ENCODE measurements around the gene PLIN5.
"Not testable (repeated sequence)": the region's sequence is repeated elsewhere in the genome, so short reads cannot be mapped to it uniquely, and the experiment has no call there.

Gene PLIN5

DNA sequence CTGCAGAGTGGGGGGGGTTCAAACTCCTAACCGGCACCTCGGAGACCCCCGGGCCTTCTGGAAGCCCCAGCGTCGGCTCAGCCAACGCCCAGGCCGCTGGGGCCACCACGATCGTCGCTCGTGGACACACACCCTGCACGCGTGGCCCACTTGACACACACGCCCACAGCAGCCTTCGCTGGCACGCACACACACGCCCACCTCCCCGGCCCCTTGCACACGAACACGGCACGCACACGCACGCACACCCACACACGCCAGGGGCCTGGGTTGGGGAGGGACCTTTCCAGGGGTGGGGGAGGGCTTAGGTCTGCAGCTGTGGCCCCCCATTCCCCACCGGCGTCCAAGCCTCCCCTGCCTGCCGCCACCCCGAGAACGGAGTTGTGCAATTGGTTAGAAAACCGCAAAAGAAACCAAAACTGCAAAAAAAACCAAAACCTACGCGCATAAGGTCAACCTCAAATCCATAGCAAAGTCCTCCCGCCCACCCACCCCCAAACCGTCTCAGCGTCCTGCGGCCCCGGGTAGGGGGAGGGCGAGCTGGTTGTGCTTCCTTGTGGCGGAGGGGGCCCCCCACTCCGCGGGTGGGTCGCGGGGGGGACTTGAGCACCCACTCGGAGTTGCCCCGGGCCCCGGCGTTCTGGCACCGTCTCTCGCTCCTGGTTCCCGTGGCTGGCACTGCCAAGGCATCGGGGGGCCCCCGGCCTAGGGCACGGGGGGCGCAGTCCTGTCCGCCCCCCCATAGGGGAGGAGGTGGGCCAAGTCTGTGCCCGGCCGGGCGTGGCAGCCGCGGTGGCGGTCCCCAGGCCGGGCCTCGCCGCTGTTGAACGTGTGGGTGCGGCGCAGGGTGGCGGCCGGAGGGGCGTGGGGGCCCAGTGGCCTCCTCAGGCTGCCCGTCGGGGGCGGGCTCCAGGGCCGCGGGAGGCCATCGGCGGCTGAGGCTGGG is 8.1 kb upstream of the PLIN5 start:
- FAIRE-seq, result no peak

DNA sequence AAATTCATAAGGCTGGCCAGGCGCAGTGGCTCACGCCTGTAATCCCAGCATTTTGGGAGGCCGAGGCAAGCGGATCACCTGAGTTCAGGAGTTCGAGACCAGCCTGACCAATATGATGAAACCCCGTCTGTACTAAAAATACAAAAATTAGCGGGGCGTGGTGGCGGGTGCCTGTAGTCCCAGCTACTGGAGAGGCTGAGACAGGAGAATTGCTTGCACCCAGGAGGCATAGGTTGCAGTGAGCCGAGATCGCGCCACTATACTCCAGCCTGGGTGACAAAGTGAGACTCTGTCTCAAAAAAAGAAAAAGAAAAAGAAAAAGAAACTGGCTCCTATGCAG is 6.8 kb upstream of the PLIN5 start:
- FAIRE-seq, result not testable (repeated sequence)

DNA sequence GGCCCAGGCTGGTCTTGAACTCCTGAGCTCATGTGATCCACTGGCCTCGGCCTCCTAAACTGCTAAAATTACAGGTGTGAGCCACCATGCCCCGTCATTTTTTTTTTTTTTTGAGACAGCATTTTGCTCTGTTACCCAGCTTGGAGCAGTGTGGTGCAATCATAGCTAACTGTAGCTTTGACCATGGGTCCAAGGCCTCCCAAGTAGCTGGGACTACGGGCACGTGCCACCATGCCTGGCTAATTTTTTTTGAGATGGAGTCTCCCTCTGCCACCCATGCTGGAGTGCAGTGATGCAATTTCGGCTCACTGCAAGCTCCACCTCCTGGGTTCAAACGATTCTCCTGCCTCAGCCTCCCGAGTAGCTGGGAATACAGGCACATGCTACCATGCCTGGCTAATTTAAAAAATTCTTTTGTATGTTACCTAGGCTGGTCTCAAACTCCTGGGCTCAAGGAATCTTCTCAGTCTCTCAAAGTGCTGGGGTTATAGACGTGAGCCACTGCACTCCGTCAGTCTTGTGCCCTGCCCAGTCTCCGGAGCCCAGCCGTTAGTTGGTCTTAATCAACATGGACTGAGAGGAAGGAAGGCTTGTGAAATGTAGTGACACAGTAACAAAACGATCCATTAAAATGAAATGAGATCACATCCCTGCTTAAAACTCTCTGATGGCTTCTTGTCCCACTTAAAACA is 6.2 kb upstream of the PLIN5 start:
- FAIRE-seq, result no peak

DNA sequence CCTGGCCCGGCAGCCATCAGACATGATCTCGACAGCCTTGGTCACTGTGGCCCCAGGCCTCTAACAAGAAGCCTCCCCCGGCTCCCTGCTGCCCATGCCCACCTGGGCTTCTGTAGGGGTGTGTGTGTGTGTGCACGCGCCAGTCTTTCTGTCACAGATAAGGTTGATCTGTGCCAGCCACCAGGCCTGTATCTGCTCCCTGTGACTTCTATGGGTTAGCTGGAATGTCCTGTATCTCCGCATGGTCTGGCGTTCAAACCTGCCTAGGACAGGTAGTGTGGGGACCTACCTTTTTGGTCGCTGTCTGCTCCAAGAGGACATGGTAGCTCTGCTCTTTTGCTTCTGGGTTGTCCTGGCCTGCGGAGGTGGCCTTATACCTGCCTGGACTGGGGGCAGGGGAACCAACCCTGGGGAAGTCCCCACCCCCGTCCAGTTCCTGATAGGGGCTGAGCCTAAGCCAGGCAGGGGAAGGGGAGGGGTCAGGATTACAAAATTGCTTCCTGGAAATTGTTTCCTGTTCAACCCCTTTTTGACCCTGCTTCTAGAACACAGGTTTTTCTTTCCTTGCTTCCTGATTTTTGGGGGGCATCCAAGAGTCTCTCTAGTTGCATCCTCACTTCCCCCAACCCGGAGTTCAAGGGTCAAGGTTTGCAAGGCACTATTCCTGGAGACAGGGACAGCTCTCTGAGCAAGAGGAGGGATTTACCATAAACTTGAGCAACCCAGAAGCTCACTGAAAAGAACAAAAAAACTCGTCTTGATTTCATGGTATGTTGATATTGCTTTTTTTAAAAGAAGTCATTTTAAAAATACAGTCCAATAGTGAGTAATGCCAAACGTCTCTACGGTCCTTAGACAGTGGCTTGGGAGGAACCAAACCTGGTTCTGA is 4.9 kb upstream of the PLIN5 start, which contains the start of gene LRG1:
TSS of gene LRG1 (minus strand) at position 344 of the 889 bp plus-strand sequence. CDS start at position 321, 23 bp downstream.
- no peak for FAIRE-seq

DNA sequence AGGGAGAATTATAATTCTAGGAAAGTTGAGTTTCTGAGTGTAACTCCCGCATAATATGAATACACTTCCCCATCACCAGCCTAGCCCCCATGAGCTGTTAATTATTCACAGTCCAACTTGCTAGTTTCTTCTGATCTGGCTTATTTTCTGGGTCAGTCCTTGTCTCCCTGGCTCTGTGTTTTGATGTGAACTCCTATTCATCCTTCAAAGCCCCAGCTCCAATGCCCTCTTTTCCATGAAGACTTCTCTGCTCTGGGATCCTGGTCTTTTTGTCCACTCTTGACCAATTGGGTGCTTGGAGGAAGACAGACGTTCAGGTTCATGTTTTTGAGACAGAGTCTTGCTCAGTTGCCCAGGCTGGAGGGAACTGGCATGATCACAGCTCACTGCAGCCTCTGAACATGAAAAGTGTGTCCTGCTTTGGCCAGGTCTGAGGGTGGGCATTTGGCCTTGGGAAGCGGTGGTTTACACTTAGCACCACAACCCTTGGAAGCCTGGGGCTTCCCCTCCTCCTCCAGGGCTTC is 4.2 kb upstream of the PLIN5 start:
- FAIRE-seq, result no peak

DNA sequence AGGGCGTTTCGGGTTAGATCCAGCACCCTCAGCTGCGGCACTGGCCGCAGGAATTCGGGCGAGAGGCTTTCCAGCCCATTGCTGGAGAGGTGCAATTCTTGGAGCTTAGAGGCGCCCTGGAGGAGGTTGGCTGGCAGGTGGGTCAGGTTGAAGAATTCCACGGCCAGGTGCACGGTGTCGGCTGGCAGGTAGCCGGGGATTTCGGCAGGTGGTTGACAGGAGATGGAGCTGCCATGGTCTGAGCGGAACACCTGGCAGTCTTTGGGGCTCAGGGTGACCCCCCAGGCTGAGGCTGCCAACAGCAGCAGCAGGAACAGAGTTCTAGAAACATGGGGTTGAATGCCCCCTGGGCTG is 3.6 kb upstream of the PLIN5 start:
- FAIRE-seq, result no peak

DNA sequence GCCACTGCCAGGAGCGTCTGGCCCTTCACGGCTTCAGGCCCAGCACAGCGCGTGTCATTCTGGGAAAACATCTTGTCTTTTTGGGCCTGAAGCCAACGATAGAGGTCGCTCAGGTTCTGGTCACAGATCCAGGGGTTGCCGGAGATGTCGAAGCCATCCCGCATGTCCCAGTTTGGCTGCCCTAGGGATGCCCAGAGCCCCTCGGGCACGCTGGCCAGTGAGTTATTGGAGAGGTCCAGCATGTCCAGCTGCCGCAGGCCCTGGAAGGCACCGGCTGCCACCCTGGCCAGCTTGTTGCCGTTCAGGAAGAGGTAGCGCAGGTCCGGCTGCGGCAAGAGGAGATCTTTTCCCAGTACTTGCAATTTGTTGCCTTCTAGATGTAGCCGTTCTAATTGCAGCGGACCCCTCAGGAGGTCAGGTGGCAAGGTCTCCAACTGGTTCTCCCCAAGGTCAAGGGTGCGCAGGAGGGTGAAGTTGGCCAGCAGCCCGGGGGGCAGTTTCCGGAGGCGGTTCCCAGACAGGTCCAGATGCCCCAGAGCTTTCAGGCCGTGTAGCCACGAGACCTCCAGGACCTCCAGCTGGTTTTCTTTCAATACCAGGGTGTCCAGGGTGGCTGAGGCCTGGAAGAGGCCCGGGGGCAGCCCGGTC is 3.1 kb upstream of the PLIN5 start:
- no peak for FAIRE-seq

DNA sequence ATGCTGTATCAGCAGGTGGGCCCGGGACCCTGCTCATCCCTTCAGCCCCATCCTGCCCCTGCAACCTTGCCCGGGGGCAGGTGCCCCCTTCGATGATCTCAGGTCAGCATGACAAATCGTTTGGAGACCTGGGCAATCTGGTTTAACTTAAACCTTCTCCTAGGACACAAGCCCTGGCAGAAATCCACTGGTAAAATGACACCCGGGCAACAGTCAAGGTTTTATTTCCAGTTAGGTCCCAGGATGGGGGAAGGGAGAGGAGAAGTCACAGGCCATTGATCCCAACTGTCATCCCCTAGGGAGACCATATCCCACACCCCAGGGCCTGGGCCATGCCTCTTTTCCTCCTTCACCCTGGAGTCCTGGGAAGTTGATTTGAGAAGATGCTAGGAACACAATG is 1.8 kb upstream of the PLIN5 start:
- no peak for FAIRE-seq

DNA sequence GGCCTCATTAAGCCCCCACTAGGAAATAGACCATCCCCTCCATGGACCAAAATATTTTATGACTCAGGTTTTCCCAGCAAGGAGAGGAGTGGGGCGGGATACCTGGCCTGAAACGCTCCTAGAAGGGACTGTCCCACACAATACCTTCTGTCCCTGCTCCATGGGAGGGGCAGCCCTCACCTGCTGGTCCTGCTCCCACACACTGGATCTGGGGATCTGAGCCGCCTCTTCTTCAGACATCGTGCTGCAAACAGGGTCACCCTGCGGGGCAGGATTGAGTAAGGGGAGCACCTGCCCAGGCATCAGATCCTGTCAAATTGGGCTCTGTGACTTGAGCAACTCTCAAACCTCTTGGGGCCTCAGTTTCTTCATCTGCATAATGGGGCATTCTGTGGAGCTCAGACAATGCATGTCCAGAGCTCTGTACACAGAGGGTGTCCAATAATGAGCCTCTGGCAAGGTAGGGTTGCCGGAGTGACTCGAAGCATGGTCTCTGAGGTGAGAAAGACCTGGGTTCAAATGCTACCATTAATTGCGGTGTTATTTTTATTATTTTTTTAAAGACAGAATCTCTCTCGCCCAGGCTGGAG is 1.1 kb downstream of the PLIN5 start:
- FAIRE-seq, result no peak

DNA sequence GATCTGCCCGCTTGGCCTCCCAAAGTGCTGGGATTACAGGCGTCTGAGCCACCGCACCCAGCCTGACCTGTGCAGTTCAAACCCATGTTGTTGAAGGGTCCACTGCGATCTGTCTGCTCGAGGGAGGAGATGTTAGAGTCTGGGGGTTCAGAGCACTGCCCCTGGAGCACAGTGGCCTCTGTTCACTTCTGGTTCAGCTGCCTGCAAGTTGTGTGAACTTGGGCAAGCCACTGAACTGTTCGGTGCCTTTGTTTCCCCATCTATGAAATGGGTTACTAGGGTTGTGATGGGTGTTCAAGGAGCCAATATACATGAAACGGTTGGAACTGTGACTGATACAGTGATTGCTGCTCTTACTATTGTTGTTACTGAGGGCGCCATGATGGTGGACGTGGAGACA is 1.7 kb downstream of the PLIN5 start:
- FAIRE-seq, result no peak

DNA sequence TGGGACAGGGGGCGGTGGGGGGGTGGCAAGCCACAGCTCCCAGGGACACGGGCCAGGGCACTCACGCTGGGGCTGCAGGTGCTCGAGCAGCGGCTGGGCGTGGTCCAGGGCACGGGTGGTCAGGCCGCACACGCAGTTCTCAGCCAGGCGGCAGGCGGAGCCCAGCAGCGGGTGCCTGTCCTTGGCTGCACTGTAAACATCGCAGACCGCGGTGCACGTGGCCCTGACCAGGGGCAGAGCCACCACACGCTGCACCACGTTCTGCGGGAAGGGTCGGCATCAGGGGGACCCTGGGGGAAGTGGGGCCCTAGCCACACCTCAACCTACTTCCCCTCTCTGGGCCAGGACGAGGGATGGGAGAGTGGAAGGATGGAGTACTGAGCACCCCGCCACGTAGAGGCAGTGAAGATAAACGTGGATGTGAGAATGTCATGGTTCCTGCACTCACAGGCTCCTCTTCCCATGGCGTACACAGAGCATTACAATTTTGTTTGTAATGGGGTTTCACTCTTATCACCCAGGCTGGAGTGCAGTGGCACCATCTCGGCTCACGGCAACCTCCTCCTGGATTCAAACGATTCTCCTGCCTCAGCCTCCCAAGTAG is 3.4 kb downstream of the PLIN5 start:
- no peak for FAIRE-seq

DNA sequence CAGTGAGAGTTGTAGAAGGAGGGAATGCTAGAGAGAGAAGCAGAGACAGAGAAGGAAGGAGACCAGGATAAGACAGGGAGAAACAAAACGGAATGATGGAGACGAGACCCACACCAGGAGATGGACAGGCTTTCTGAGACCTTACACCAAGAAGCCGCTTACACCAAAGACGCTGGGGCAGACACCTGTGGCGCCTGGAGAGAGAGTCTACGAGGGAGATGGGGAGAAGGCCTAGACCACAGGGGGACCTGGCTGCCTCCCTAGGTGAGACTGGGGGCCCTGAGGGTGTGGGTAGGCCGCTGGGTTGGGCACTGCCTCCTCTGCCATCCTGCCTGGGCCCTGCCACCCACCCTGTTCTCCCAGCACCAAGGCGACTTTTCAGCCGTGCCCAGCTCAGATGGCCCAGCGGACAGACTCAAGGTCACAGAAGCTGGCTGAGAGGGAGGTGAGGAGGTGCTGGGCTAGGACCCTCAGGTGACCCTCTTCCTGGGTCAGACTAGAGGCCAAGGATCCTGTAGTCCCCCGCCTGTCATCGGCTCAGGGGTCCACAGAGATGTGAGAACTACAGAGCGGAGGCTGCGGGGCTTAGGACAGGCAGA is 5.0 kb downstream of the PLIN5 start:
- no peak for FAIRE-seq

DNA sequence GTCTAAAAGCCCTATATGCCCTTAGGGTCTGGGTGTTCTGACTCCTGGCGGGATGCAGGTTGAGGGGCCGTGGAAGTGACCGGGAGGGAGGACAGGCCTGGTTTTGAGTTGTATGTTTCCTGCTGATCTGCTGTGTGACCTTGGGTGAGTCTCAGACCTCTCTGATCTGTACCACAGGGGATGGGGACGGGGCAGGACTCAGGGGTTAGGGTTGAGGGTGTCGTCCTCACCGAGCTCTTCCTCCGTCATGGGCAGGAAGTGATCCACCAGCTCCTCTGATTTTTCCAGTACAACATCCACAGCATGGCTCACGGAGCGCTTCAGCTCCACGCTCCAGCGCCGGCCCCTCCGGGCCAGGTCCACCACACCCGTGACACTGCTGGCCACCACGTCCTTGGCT is 6.2 kb downstream of the PLIN5 start:
- FAIRE-seq, result no peak

DNA sequence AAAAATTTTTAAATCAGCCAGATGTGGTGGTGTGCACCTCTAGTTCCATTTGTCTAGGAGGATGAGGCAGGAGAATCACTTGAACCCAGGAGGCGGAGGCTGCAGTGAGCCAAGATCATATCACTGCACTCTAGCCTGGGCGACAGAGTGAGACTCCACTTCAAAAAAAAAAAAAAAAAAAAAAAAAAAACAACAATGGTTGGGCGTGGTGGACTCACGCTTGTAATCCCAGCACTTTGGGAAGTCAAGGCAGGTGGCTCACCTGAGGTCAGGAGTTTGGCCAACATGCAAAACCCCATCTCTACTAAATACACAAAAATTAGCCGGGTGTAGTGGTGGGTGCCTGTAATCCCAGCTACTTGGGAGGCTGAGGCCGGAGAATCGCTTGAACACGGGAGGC is 7.6 kb downstream of the PLIN5 start:
- FAIRE-seq, result not testable (repeated sequence)

DNA sequence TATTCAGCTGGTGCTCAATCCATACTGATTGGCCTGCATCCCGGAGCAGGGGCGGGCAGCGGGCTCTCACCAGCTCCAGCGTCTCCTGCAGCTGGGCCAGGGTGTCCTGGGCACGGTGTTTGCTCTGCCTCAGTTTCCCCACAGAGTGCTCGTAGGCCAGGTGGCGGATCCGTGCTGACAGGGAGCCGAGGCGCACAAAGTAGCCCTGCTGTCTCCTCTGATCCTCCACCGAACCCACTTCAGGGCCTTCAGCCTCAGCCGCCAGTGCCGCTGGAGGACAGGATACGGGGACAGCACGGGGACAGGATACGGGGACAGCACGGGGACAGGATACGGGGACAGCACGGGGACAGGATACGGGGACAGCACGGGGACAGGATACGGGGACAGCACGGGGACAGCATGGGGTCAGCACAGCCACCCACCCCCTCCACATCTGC is 9.4 kb downstream of the PLIN5 start:
- no peak for FAIRE-seq

DNA sequence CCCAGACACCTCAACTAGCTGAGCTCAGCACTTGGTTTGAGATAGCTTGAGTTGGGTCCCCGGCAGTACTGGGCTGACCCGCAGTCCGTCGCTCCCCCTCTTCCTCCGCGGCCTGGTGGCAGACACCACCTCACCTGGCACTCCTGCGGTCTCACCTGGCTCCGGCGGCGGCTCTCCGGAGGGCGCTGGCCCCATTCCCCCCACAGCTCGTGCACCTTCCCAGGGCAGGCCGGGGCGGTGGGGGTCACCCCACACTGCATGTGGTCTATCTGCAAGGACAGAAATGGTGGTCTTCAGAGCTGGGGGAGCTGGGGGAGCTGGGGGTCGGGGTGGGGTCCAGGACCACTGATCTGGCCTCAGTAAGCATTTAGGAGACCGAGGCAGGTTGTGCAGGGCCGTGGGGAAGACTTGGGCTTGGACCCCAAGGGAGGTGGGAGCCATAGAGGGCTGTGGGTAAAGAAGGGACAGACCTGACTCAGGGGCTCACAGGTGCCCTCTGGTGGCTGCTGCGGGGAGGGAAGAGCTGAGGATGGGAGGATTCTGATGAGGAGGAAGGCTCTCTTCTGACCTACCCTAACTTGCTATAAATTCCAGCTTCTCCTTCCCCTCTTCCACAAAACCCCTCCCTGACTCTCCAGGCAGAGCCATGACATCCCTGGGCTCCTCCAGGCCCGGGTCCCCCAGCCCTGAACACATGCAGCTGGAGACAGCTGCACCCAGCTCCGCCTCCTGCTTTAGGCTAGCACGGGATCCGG is 10.0 kb downstream of the PLIN5 start:
- no peak for FAIRE-seq

DNA sequence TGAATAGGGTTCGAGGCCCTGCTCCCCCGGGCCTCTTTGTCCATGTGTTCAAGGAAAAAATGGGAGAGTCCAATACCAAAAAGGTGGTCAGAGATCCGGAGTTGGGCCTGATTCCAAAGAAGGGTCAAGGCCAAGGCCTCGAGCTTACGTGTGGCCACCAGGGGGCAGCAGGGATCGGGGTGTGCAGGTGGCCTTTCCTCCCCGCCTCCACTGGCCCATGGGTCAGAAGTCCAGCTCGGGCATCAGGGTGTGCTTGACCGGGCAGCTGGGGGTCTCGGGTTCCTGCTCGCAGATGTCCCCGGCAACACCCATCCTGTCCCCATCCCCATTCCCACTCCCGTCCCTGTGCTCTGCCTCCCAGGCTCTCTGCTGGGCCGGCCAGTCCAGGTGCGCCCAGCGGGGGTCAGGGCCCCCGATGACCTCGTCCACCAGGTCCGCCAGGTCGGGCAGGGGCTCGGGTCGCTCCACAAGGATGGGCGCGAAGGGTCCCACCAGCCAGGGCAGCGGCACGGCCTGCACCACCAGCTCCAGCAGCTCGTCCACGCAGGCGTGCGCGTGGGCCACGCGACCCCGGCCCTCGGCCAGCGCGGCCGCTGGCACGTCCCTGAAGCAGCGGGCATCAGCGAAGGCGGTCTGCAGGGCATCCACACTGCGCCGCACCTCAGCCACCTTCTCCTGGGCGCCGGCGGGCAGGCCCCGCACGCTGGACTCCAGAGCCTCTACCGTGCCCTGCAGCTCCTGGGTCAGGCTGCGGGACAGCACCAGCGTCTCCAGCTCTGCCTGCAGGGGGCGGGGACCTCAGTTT is 11.5 kb downstream of the PLIN5 start:
- no peak for FAIRE-seq

DNA sequence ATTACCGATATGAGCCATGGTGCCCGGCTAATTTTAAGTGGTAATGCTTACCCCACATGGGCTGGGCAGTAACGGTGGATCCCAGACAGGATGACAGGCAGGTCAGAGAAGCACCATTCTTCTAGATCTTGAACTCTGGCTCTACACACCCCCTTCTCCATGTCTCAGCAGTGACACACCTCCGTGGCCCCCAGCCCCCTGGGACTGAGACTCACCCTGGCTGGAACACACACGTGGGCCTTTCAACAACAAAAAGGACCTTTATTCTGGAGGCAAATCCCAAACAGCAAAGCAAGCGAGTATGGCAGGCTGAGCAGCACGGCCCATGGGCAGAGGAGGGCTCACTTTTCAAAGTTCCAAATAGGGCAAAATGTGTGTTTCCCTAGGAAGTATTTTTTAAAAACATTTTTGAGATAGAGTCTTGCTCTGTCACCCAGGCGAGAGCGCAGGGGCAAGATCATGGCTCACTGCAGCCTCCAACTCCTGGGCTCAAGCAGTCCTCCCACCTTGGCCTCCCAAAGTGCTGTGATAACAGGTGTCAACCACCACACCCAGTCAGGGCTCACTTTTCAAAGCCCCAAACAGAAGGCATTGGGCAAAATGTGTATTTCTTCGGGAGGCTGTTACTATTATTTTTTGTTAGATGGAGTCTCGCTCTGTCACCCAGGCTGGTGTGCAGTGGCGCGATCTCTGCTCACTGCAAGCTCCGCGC is 12.6 kb downstream of the PLIN5 start:
- FAIRE-seq, result no peak

DNA sequence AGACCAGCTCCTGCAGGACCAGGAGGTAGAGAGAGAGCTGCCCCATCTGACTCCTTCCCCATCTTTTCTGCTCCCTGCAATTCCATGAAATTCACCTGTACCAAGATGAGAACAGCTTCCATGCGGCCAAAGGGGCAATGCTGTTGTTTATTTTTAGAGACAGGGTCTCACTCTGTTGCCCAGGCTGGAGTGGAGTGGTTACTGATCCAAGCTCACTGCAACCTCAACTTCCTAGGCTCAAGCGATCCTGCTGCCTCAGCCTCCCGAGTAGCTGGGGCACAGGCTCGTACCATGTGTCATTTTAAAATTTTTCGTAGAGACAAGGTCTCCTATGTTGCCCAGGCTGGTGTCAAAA is 13.2 kb downstream of the PLIN5 start:
- FAIRE-seq, result no peak
